Activated T-helper 2 cell treated with anti-CD3 and anti-CD28 coated beads, Interferon-gamma antibody, Interleukin-2, Interleukin-4, amounts not matched to agents 10 μg/mL and 5 μg/mL and 100 μg/mL, durations not matched to agents 14 hours and 24 hours and 36 hours (primary cell): ENCODE data around the gene SNX4. TPM values are rescaled to one million over a fixed set of nuclear protein-coding genes. Genes with fewer than 3 reads are reported as not detected.
"Not testable (repeated sequence)": the region's sequence is repeated elsewhere in the genome, so short reads cannot be mapped to it uniquely, and the experiment has no call there.

ENCODE experiments used
- DNase-seq: peaks from one replicate; pipeline ENCODE4 v3.0.0; 2021; ENCODE audit warnings: low spot score
- H3K27ac Mint-ChIP-seq: one replicate; pipeline ENCODE4 v1.8.0; 2021; ENCODE audit warnings: mixed read lengths
- H3K27me3 Mint-ChIP-seq: one replicate; pipeline ENCODE4 v1.8.0; 2021; ENCODE audit warnings: low read depth, mixed read lengths
- H3K36me3 Mint-ChIP-seq: one replicate; pipeline ENCODE4 v1.8.0; 2021; ENCODE audit warnings: low read depth, mixed read lengths
- H3K4me1 Mint-ChIP-seq: one replicate; pipeline ENCODE4 v1.8.0; 2021; ENCODE audit warnings: low read depth, mixed read lengths
- H3K4me3 Mint-ChIP-seq: one replicate; pipeline ENCODE4 v1.8.0; 2021; ENCODE audit warnings: low read depth, mild to moderate bottlenecking, moderate library complexity, mixed read lengths
- H3K9me3 Mint-ChIP-seq: one replicate; pipeline ENCODE4 v1.8.0; 2021; ENCODE audit warnings: mixed read lengths
- intact Hi-C: fragments of 100-400 bp; cut with micrococcal nuclease; formaldehyde crosslinking; loops from one replicate; pipeline ENCODE4 v1.15.1; 2023
- total RNA-seq: library from RNA; stranded (reverse); gene quantifications from 2 replicates; pipeline ENCODE4 v1.2.3, GENCODE V29; 2022

Gene SNX4
- total RNA-seq, 1 donor from 2014 or later: 46.3 TPM

DNA sequence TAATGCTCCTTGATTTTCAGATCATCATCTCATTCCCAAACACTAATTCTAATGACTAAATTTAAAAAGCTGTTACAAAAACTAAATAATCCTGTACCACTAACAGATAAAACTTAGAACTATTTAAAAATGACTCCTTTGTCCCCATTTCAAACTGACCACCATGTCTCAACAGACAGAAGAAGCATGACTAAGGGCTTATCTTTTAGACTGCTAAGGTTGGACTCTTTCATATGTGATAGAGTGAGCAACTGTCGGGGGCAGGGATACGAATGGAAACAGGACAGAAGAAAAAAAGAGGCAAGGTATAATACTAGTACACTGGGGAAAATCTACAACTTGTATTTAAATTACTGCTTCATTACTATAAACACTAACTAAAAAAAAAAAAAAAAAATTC, 23.3 kb downstream of the SNX4 start:
- Mint-ChIP-seq H3K27me3 (no peaks in the 10 kb centered on the region), H3K9me3 (no peaks in the 10 kb centered on the region), H3K4me3 (no peak overlapping the region), H3K27ac (no peak overlapping the region), H3K36me3 (peaks cover 50% of the 10 kb centered on the region), H3K4me1 (no peaks in the 10 kb centered on the region)
- intact Hi-C loops: no loop called here
- no peak for DNase-seq

DNA sequence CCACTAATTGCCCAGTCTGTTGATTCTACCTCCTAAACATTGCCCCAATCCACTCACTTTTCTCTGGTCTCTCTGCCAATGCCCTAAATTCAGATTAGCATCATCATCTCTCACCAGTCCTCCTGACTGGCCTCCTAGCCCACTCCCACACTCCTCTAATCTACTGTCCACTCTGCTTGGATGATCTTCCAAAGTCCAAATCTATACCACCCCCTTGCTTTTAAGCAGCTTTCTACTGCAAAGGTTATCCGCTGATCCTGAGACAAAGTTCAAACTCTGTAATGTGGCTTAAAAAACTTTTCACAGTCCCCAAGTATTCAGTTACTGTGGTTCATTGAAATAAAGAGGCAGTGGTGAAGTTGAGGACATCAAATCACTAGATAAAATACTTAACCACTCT, 37.6 kb downstream of the SNX4 start:
- no peaks in the 10 kb centered on the region for H3K9me3 Mint-ChIP-seq
- H3K4me1 Mint-ChIP-seq: no peaks in the 10 kb centered on the region
- peaks cover 11% of the 10 kb centered on the region for H3K36me3 Mint-ChIP-seq
- H3K27me3 Mint-ChIP-seq: no peaks in the 10 kb centered on the region
- H3K27ac Mint-ChIP-seq: no peak overlapping the region
- no peak for DNase-seq
- no peak overlapping the region for H3K4me3 Mint-ChIP-seq
- intact Hi-C loops: no loop called here

DNA sequence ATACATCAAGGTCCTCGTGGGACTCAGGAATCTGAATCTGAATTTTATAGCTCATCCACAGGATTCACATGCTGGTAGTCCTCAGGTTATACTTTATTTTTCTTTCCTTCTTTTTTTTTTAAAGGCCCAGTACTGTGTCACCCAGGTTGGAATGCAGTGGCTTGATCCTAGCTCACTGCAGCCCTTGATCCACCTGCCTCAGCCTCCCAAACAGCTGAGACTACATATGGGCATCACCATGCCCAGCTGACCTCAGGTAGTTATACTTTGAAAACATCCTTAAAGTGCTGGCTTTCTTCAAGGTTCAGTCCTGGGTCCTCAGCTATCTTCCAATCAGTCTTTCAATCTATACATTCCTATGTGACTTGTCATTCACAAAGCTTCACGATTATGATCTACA, 38.2 kb downstream of the SNX4 start:
- no peak overlapping the region for H3K4me3 Mint-ChIP-seq

DNA sequence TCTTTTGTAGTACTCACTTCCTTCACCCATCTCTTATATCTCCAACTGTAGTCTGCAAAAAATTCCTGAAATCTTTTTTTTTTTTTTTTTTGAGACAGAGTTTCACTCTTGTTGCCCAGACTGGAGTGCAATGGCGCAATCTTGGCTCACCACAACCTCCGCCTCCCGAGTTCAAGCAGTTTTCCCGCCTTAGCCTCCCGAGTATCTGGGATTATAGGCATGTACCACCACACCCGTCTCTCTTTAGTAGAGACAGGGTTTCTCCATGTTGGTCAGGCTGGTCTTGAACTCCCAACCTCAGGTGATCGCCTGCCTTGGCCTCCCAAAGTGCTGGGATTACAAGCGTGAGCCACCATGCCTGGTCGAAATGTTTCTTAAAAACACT, 38.6 kb downstream of the SNX4 start:
- DNase-seq, H3K27ac Mint-ChIP-seq, H3K27me3 Mint-ChIP-seq, intact Hi-C loops, H3K9me3 Mint-ChIP-seq, H3K4me3 Mint-ChIP-seq, H3K4me1 Mint-ChIP-seq: not testable (repeated sequence)
- H3K36me3 Mint-ChIP-seq: peaks cover 16% of the 10 kb centered on the region

More for the DNA sequence above, 38.2 kb downstream of the SNX4 start:
- H3K36me3 Mint-ChIP-seq: peaks cover 15% of the 10 kb centered on the region
- no peak overlapping the region for H3K27ac Mint-ChIP-seq
- DNase-seq: no peak
- H3K27me3 Mint-ChIP-seq: no peaks in the 10 kb centered on the region
- no peaks in the 10 kb centered on the region for H3K4me1 Mint-ChIP-seq
- intact Hi-C loops: no loop called here
- no peaks in the 10 kb centered on the region for H3K9me3 Mint-ChIP-seq

DNA sequence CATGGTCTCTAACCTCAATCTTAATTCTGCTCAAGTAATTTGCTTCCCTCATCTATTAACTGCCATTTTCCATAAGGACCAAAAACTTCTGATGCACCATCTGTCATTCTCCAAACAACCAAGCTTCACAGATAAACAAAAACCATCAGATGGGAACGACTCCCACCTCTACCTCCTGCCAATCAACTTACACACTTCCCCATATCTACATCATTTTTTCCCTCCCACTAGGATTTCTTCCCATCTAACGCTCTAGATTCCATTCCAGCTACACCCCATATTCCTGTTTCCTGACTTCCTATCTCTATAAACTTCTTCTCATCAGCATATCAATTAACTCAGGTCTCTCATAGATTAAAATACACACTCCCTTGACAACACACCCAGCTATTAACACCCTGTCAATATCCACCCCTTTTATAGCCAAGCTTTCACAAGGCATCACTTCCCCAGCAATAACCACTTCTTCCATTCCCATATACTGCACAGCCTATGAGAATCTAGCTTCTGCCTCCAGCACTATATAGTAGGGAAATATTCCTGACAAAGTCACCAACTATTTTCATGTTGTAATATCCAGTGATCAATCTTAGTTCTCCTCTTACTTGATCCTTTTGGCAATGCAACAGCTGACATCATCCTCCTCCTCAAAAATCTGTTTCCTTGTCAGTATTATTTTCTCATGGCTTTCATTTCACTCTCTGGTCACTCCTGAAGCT, 39.2 kb downstream of the SNX4 start:
- H3K4me3 Mint-ChIP-seq: no peak overlapping the region
- H3K9me3 Mint-ChIP-seq: no peaks in the 10 kb centered on the region
- no peak for DNase-seq
- H3K27ac Mint-ChIP-seq: no peak overlapping the region
- H3K27me3 Mint-ChIP-seq: no peaks in the 10 kb centered on the region
- intact Hi-C loops: no loop called here
- peaks cover 12% of the 10 kb centered on the region for H3K36me3 Mint-ChIP-seq
- H3K4me1 Mint-ChIP-seq: no peaks in the 10 kb centered on the region

DNA sequence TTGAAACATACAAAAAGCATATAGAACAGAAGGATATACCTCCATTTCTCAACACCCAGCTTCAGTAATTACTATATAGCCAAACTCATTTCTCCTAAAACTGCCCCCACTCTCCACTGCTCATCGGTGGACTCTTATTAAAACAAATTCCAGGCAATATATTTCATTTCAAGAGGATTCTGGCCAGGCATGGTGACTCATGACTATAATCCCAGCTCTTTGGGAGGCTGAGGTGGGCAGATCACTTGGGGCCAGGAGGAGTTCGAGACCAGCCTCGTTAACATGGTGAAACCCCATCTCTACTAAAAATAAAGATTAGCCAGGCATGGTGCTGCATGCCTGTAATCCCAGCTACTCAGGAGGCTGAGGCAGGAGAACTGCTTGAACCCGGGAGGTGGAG, 40.9 kb downstream of the SNX4 start:
- Mint-ChIP-seq H3K27me3 (no peaks in the 10 kb centered on the region), H3K36me3 (peaks cover 12% of the 10 kb centered on the region), H3K4me3 (no peak overlapping the region), H3K27ac (no peak overlapping the region), H3K4me1 (no peaks in the 10 kb centered on the region), H3K9me3 (no peaks in the 10 kb centered on the region)
- intact Hi-C loops: no loop called here
- no peak for DNase-seq

DNA sequence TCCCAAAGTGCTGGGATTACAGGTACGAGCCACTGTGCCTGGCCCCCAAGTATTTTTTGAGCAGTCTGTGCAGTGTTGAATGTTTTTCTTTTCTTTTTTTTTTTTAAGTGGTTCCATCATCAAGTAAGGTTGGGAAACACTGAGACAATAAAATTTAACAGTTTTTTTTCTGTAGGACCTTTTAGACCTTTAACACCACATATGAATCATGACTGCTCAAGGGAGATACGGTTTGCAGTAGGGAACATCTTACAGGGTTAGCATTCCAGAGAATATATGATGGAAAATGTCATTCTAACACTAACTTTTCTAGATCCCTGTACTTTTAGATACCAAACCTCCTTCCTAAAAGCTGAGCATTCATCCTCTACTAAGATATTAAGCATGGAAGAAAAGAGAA, 41.7 kb downstream of the SNX4 start:
- Mint-ChIP-seq H3K36me3 (peaks cover 17% of the 10 kb centered on the region), H3K27me3 (no peaks in the 10 kb centered on the region), H3K9me3 (no peaks in the 10 kb centered on the region), H3K4me3 (no peak overlapping the region), H3K4me1 (no peaks in the 10 kb centered on the region), H3K27ac (no peak overlapping the region)
- intact Hi-C loops: no loop called here
- DNase-seq: no peak

DNA sequence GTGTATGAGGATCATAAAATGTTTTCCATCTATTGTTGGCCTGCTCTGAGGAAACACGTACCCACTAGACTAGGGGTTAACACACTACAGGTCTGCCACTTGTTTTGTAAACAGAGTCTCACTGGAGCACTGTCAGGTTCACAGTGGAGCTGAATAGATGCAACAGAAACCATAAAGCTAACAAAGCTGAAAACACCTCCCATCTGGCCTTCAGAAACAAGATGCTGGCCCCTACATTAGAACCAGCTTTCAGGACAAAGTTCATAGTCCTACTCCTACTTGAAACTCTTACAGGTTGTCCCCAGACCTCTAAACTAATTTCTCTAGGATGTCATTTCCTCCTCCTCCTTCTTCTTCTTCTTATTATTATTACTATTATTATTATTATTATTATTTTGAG, 42.3 kb downstream of the SNX4 start:
- Mint-ChIP-seq H3K36me3 (peaks cover 23% of the 10 kb centered on the region), H3K4me1 (no peaks in the 10 kb centered on the region), H3K9me3 (no peaks in the 10 kb centered on the region), H3K27me3 (no peaks in the 10 kb centered on the region), H3K4me3 (no peak overlapping the region), H3K27ac (no peak overlapping the region)
- DNase-seq: no peak
- intact Hi-C loops: no loop called here

DNA sequence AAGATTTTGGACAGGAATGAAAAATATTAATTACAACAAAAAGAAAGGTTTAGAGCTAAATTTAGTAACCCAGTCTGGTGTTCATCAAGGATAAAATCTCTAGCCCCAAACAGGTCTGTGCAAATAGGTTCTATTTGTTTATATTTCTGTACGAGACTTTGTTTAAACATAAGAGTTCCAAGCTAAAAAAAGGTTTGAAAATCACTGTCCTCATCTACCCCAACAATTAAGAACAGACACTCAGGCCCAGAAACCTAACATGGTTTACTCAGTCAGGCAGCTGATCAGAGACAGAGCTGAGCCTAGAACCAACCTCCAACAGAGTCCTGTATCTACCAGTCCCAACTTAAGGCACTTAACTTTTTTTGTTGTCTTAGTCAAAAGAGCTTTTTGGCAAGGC, 49.3 kb downstream of the SNX4 start:
- no peak overlapping the region for H3K4me3 Mint-ChIP-seq
- H3K36me3 Mint-ChIP-seq: peaks cover 58% of the 10 kb centered on the region
- H3K27ac Mint-ChIP-seq: no peak overlapping the region
- no peaks in the 10 kb centered on the region for H3K4me1 Mint-ChIP-seq
- intact Hi-C loops: no loop called here
- no peaks in the 10 kb centered on the region for H3K27me3 Mint-ChIP-seq
- DNase-seq: no peak
- no peaks in the 10 kb centered on the region for H3K9me3 Mint-ChIP-seq

DNA sequence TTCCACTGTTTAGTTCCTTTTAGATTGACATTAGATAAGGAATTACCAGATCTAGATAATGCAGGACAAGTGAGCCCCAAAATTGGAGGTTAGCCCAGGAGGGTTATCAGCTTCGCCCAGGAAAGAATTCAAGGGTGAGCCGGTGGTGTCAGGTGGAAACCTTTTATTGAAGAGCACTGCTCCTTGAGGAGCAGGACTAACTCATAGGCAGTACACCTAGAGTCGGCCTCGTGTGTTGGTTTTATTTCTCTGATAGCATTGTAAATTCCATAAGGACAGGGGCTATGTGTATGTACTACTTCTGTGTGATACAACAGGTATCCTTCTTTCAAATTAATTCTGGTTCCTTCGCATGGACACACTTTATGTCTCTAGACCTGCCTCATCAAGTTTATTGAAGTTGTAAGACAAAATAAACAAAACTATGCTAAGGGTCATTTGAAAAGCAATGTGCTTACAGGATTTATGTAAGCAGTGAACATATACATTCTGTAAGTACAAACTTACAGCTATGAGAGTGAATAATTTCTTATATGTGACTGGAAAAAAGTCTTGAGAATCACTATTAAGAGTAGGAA, 57.2 kb downstream of the SNX4 start:
- Mint-ChIP-seq H3K27me3 (no peaks in the 10 kb centered on the region), H3K9me3 (no peaks in the 10 kb centered on the region), H3K27ac (no peak overlapping the region), H3K36me3 (peaks cover 42% of the 10 kb centered on the region), H3K4me3 (no peak overlapping the region), H3K4me1 (no peaks in the 10 kb centered on the region)
- no peak for DNase-seq
- intact Hi-C loops: no loop called here

DNA sequence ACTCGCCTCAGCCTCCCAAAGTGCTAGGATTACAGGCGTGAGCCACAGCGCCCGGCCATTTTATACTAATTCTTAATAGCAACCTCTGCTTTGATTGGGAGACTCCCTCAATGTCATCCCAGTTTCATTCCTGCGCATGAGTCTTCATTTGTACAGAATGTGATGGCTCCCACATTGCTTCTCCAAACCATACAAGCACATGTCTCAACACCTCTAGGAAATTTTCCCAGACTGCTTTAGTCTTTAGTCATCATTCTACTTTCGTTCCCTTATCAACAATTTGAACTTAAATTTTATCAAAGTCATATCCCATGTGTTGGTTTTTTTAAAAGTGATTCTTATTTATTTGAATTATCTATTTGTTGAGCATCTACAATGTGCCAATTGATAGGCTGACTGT, 58.1 kb downstream of the SNX4 start:
- intact Hi-C loops: no loop called here
- Mint-ChIP-seq H3K36me3 (peaks cover 38% of the 10 kb centered on the region), H3K9me3 (no peaks in the 10 kb centered on the region), H3K27me3 (no peaks in the 10 kb centered on the region), H3K27ac (no peak overlapping the region), H3K4me3 (no peak overlapping the region), H3K4me1 (no peaks in the 10 kb centered on the region)
- no peak for DNase-seq

DNA sequence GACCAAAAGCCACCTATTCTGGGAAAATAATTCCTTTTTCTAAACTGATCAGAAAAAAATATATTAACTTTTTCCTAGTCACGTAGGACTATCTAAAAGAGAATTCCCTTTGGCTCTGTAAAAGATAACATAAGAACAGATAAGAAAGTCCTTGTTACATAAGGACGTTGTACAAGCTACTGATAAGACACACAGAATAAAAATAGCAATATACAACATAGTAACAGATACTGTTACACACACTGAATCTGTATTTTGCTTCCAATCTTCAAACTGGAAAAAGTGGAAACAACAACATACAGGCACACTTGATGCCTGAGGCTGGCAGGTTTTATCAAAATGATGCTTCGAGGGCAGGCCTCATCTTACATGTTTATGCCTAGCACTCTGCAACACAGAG, 59.8 kb downstream of the SNX4 start:
- no peaks in the 10 kb centered on the region for H3K9me3 Mint-ChIP-seq
- H3K36me3 Mint-ChIP-seq: peaks cover 40% of the 10 kb centered on the region
- intact Hi-C loops: no loop called here
- DNase-seq: no peak
- H3K4me3 Mint-ChIP-seq: no peak overlapping the region
- no peaks in the 10 kb centered on the region for H3K27me3 Mint-ChIP-seq
- no peak overlapping the region for H3K27ac Mint-ChIP-seq
- no peaks in the 10 kb centered on the region for H3K4me1 Mint-ChIP-seq

DNA sequence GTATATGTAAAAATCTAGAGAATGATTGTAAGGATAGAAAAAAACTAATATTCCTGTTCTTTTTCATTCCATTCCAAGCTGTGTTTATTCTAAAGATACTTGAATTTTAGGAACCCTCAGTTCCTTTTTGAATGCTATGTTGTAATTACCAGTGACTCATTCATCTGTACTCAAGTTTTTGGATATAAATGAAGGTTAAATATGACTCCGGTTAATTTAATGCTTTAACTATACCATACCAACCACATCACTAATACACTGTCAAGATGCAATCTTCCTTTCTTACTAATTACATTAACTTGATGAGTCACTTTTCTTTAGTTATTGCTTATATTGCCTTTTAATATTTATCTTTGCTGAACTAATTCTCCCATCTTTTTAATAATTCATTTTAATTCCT, 76.1 kb downstream of the SNX4 start:
- peaks cover 2% of the 10 kb centered on the region for H3K27me3 Mint-ChIP-seq
- no peak overlapping the region for H3K4me3 Mint-ChIP-seq
- DNase-seq: no peak
- intact Hi-C loops: no loop called here
- peaks cover 14% of the 10 kb centered on the region for H3K36me3 Mint-ChIP-seq
- H3K4me1 Mint-ChIP-seq: no peaks in the 10 kb centered on the region
- no peak overlapping the region for H3K27ac Mint-ChIP-seq
- H3K9me3 Mint-ChIP-seq: no peaks in the 10 kb centered on the region

DNA sequence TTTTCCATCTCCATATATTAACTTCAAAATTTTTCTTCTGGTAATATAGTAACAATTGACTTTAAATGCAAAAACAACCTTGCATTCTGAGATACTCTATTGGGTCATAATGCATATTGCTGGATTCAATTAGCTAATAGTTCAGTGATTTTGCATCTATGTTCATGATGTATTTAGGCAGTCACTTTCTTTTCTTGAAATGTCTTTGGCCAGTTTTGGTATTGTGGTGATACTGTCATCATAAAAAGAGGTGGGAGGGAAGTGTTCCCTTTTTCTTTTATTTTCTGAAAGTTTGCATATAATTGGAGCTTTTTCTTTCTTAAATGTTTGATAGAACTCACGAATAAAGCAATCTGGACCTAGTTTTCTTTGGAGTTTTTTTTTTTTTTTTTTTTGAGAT, 77.5 kb downstream of the SNX4 start:
- Mint-ChIP-seq H3K4me3 (no peak overlapping the region), H3K36me3 (peaks cover 14% of the 10 kb centered on the region), H3K27ac (no peak overlapping the region), H3K9me3 (no peaks in the 10 kb centered on the region), H3K27me3 (peaks cover 2% of the 10 kb centered on the region), H3K4me1 (no peaks in the 10 kb centered on the region)
- intact Hi-C loops: no loop called here
- no peak for DNase-seq
